ENCODE data around the gene PRR7.

PRR7 gene

DNA sequence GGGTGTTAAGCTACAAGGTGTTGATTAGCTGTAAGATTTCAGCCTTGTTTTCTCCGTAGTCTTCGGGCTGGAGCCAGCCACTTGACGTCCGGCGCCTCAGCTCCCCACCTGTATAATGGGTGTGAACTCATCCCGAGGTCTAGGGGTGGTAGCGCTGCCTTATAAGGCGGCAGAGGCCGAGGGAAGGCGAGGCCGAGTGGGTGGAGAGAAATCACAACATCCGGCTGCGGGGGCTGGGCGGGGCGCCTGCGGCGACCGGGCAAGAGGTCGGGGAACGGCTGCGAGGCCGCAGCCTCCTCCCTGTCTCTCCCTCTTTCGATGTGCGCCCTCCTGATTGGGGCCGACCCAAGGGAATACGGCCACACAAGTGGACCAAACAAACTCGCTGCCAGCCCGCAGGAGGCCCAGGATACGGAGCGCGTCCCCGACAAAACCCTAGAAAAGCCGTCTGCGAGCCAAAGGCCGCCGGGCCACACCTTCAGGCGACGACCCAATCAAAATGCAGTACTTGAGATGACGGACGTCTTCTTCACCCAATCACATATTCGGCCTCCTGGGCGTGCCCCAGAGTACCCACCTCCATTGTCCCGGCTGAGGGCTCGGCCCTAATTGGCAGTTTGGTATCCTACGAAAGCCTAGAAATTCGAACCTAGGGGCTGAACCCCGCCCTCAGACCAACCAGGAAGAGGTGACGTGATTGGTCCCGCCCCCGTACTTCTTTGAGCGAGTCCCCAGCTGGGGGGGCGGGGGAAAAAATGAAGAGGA is 20.6 kb upstream of the PRR7 start:
- H3K4me3 ChIP-seq (ENCODE audit: low read depth, low read length), result peak overlapping the region; percentile 64
- TF ChIP-seq, protein P1, sequence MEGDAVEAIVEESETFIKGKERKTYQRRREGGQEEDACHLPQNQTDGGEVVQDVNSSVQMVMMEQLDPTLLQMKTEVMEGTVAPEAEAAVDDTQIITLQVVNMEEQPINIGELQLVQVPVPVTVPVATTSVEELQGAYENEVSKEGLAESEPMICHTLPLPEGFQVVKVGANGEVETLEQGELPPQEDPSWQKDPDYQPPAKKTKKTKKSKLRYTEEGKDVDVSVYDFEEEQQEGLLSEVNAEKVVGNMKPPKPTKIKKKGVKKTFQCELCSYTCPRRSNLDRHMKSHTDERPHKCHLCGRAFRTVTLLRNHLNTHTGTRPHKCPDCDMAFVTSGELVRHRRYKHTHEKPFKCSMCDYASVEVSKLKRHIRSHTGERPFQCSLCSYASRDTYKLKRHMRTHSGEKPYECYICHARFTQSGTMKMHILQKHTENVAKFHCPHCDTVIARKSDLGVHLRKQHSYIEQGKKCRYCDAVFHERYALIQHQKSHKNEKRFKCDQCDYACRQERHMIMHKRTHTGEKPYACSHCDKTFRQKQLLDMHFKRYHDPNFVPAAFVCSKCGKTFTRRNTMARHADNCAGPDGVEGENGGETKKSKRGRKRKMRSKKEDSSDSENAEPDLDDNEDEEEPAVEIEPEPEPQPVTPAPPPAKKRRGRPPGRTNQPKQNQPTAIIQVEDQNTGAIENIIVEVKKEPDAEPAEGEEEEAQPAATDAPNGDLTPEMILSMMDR (IDR thresholded peaks at IDR 0.05; ENCODE audit: low read depth, low read length), result no peak

DNA sequence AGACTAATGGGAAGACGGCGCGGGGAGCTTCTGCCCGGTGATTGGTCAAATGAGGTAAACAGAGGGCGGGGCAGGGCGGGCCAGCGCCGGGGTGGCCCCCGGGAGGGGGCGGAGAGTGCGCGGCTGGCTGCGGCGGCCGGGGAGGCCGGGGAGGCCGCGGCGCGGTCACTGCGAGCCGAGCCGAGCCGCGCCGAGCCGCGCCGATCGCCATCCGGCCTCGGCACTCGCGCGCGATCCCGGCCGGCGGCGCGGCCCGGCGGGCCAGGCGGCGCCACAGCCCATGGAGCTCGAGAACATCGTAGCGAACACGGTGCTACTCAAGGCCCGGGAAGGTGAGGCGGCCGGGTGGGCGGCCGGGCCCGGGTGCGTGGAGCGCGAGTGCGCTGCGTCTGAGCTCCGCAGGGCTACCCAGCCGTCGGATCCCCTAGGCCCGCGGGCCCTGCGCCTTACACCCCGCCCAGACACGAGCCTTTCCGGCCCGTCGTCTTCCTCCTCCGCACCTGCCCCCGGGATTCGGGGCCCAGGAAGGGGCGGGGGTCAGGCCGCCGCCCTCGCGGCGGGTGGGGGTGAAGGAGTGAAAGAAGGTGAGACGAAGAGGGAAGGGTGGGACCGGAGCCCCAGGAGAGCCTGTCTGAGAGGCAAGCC is 19.9 kb upstream of the PRR7 start, which contains the start of gene GRK6:
GRK6 (plus strand) TSS at position 111 of the 645 bp plus-strand sequence; CDS start at position 281, 170 bp downstream.
- TF ChIP-seq, protein P1 (IDR thresholded peaks at IDR 0.05; ENCODE audit: low read depth, low read length), result no peak
- H3K4me3 ChIP-seq (ENCODE audit: low read depth, low read length), result peak within 1 kb of the TSS; percentile 84

DNA sequence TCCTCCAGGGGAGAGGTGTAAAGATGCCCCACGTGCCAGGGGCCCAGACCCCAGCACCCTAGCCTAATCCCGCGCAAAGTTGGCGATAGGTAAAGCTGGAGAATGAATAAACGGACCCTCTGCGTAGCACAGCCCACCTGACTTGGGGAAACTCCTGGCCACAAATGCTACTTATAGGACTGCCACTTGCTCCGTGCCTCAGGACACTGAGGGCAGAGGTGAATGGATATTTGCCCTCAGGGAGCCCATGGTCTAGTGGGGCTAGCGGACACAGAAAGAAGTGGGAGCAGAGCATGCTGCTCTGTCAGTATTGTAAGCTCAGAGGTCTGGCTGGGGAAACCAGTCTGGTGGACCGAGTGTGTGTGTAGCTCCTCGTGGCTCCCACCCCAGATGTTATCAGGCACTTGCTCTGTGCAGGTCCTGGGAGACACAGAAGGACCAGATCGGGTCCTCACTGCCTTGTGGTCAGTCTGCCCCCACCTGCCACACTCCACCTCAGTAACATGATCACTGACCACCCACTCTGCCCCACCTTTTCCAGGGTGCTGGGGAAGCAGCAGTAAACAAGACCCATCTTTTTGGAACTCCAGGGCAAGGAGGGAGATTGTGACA is 19.3 kb upstream of the PRR7 start:
- H3K4me3 ChIP-seq (ENCODE audit: low read depth, low read length), result peak overlapping the region; percentile 84
- TF ChIP-seq, protein P1 (IDR thresholded peaks at IDR 0.05; ENCODE audit: low read depth, low read length), result no peak

DNA sequence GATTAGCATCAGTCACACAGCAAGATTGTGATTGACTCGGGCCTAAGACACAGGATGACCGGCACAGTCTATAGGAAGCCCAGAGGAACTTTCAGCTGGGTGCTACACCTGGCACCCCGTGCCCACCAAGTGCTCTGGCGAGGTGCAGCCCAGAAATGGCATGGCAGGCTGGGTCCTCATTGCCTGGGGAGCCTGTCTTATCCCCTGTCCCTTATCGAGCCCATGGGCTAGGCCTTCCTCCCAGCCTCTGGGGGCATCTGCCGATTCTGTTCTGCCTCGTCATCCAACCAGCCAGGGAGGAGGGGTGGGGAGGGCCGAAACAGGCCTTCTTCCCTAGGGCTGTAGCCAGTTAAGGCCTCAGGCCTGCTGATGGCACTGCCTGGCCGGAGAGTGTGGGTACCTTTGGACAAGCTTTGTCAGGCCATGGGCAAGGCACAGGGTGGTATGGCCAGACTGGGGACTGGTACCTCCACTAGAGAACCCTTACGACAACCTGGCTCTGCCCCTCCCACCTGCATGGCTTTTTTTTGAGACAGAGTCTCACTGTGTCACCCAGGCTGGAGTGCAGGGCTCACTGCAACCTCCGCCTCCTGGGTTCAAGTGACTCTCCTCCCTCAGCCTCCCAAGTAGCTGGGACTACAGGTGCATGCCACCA is 18.6 kb upstream of the PRR7 start:
- peak overlapping the region; percentile 84 for H3K4me3 ChIP-seq (ENCODE audit: low read depth, low read length)
- TF ChIP-seq, protein P1 (IDR thresholded peaks at IDR 0.05; ENCODE audit: low read depth, low read length), result no peak

DNA sequence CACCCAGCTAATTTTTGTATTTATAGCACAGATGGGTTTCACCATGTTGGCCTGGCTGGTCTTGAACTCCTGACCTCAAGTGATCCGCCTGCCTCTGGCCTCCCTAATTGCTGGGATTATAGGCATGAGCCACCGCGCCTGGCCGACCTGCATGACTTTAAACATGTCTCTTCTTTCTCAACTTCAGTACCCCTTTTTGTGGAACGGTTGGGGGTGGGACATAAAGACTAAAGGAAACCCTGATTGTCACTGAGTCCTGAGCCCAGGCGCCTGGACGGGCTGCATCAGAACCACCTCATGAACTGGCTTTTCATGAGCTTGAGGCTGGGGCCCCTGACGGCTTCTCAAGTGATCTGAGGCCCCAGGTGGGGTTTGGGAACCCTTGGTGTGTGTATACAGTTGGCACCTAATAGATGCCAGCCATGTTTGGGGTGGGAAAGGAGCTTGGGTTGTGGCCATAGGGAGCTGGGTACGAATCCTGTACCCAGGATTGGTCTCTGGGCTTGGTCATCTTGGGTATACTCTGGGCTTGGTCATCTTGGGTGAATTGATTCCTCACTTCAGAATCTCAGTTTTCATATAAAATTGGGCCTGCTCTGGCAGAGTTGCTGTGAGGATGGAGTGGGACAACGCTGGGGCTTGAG is 17.9 kb upstream of the PRR7 start:
- no peak overlapping the region for H3K4me3 ChIP-seq (ENCODE audit: low read depth, low read length)

DNA sequence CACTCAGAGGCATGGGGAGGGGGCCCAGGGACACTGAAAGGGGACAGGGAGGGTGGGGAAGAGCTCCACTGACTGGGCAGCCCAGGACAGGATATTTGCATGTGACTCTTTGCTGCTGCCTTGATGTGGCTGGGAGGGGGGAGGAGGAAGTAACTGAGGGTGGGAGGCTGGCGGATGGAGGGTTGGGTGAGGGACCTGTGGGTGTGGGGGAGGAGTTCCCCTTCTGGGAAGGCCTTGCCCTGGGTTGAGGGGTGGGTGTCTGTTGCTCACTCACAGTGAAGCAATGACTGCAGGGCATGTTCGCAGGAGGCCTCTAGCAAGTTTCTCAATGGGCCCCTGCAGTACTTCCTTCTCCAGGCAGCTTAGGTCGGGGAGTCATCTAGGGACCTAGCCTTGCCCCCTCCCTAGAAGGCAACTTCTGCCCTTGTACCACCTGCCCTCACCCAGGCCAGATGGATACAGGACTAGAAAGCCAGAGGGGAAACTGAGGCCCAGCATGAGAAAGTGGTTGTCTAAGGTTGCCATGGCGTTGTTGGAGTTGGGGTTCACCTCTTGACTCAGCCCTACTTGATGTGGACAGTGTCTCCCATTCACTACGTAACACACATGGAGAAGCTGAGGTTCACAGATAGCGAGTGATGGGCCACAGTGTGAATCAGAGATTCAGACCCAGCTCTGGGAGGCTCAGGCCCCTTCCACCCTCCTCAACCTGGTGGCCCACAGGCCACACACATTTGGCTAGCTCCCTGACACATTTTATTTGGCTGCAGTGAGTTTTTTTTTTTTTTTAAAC is 17.2 kb upstream of the PRR7 start:
- no peak overlapping the region for H3K4me3 ChIP-seq (ENCODE audit: low read depth, low read length)

More for the DNA sequence above, 17.9 kb upstream of the PRR7 start:
- TF ChIP-seq, protein P1 (IDR thresholded peaks at IDR 0.05; ENCODE audit: low read depth, low read length), result no peak

More for the DNA sequence above, 17.2 kb upstream of the PRR7 start:
- TF ChIP-seq, protein P1 (IDR thresholded peaks at IDR 0.05; ENCODE audit: low read depth, low read length), result no peak

Measured in WI38 (cell line).